Measurements from ENCODE around the gene FAM241A. TPM values are rescaled to one million over a fixed set of nuclear protein-coding genes. Genes with fewer than 3 reads are reported as not detected.
"Not testable (repeated sequence)": the region's sequence is repeated elsewhere in the genome, so short reads cannot be mapped to it uniquely, and the experiment has no call there.

The FAM241A gene
- total RNA-seq, 4 donors from 2014 or later: 4.3 to 8.1 (median 4.7) TPM

- 90 to 93% methylated on average over 4 to 7 of the region's 8 CpGs for WGBS, 2 donors (ENCODE audit: low coverage in 1 of 2)
- ATAC-seq: no peak
Measured at GRCh38 chr4:112173593-112174558, 28.6 kb downstream of the FAM241A start.

GRCh38 chr4:112175840-112176239, 30.6 kb downstream of the FAM241A start:
- Histone ChIP-seq H3K4me1 (no peaks in the 10 kb centered on the region), H3K27me3 (no peaks in the 10 kb centered on the region), H3K9me3 (no peaks in the 10 kb centered on the region), H3K36me3 (peaks cover 0 to 7% of the 10 kb centered on the region in 2 donors), H3K27ac (no peak overlapping the region), H3K4me3 (no peak overlapping the region)
- no peak for ATAC-seq
- 89% methylated on average over 4 of the region's 4 CpGs for WGBS, 2 donors (ENCODE audit: low coverage in 1 of 2)
- TF ChIP-seq CTCF (IDR thresholded peaks at IDR 0.05) (no peak), POLR2A (IDR thresholded peaks at IDR 0.05) (no peak), EP300 (IDR thresholded peaks at IDR 0.05) (no peak), POLR2AphosphoS5 (IDR thresholded peaks at IDR 0.05) (no peak)

More at GRCh38 chr4:112173593-112174558, 28.6 kb downstream of the FAM241A start:
- H3K36me3 ChIP-seq: peaks cover 0 to 7% of the 10 kb centered on the region in 2 donors
- no peak overlapping the region for H3K27ac ChIP-seq
- no peaks in the 10 kb centered on the region for H3K4me1 ChIP-seq
- no peaks in the 10 kb centered on the region for H3K9me3 ChIP-seq
- no peaks in the 10 kb centered on the region for H3K27me3 ChIP-seq
- no peak for TF ChIP-seq CTCF (IDR thresholded peaks at IDR 0.05)
- no peak for TF ChIP-seq EP300 (IDR thresholded peaks at IDR 0.05)
- TF ChIP-seq POLR2AphosphoS5 (IDR thresholded peaks at IDR 0.05): no peak
- no peak for TF ChIP-seq POLR2A (IDR thresholded peaks at IDR 0.05)
- no peak overlapping the region for H3K4me3 ChIP-seq

- 47 to 56% methylated on average over 2 of the region's 2 CpGs for WGBS, 2 donors (ENCODE audit: low coverage in 1 of 2)
- no peaks in the 10 kb centered on the region for H3K9me3 ChIP-seq
- no peak overlapping the region for H3K27ac ChIP-seq
- no peak for TF ChIP-seq POLR2AphosphoS5 (IDR thresholded peaks at IDR 0.05)
- TF ChIP-seq POLR2A (IDR thresholded peaks at IDR 0.05): no peak
- no peak for TF ChIP-seq CTCF (IDR thresholded peaks at IDR 0.05)
- TF ChIP-seq EP300 (IDR thresholded peaks at IDR 0.05): no peak
- no peak overlapping the region for H3K4me3 ChIP-seq
- peaks cover 0 to 7% of the 10 kb centered on the region in 2 donors for H3K36me3 ChIP-seq
- H3K4me1 ChIP-seq: no peaks in the 10 kb centered on the region
- no peaks in the 10 kb centered on the region for H3K27me3 ChIP-seq
- ATAC-seq: no peak
Measured at GRCh38 chr4:112176596-112176995, 31.3 kb downstream of the FAM241A start.

- not testable (repeated sequence) for H3K27ac ChIP-seq, H3K4me3 ChIP-seq, ATAC-seq, H3K36me3 ChIP-seq, H3K4me1 ChIP-seq, H3K9me3 ChIP-seq, H3K27me3 ChIP-seq
- 89 to 91% methylated on average over 3 of the region's 3 CpGs for WGBS, 2 donors (ENCODE audit: low coverage in 1 of 2)
Measured at GRCh38 chr4:112178741-112179140, 33.5 kb downstream of the FAM241A start.

GRCh38 chr4:112181358-112182000, 36.2 kb downstream of the FAM241A start:
- Histone ChIP-seq H3K27me3 (no peaks in the 10 kb centered on the region), H3K4me3 (no peak overlapping the region), H3K9me3 (no peaks in the 10 kb centered on the region), H3K4me1 (no peaks in the 10 kb centered on the region), H3K36me3 (peaks cover 0 to 4% of the 10 kb centered on the region in 2 donors), H3K27ac (no peak overlapping the region)
- TF ChIP-seq EP300 (IDR thresholded peaks at IDR 0.05) (no peak), CTCF (IDR thresholded peaks at IDR 0.05) (no peak), POLR2A (IDR thresholded peaks at IDR 0.05) (no peak), POLR2AphosphoS5 (IDR thresholded peaks at IDR 0.05) (no peak)
- WGBS, 2 donors (ENCODE audit: low coverage in 1 of 2): 73 to 75% methylated on average over 3 of the region's 3 CpGs
- ATAC-seq: no peak

All from gastroesophageal sphincter (tissue), 4 donors.